OCI-LY3 (cell line): Measurements from ENCODE around the gene JMJD8.

Experiments used
- EZH2phosphoT487 ChIP-seq: fragments of 200-600 bp; shearing (Covaris generic); IDR thresholded peaks from 2 replicates; pipeline ENCODE4 v1.6.1; 2018; ENCODE audit warnings: antibody characterized with exemption, mixed run types, low read depth
- TF ChIP-seq, protein P1 (sequence below): fragments of 200-600, 300-600 bp; sonication (generic); IDR thresholded peaks from 2 replicates; pipeline ENCODE4 v1.5.1; 2014; ENCODE audit warnings: antibody characterized with exemption, low read length, low read depth

DNA sequence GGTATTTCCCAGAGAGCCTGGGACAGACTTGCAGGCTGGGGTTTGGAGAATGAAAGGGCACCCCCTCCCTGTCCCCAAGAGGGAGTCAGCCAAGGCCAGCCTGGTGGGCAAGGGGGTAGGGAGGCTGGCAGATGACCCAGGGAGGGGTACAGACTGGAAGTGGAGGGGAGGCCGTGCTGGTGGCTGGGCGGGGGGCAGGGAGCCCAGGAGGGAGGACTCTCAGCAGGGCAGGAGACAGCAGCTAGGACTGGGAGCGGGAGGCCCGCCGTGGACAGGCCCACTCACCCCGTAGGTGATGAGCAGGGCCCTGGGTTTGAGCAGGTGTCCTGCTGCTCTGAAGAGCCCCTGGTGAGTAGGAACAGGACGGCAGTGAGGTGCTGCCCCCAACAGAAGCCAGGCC is 49.1 kb downstream of the JMJD8 start:
- TF ChIP-seq, protein P1, sequence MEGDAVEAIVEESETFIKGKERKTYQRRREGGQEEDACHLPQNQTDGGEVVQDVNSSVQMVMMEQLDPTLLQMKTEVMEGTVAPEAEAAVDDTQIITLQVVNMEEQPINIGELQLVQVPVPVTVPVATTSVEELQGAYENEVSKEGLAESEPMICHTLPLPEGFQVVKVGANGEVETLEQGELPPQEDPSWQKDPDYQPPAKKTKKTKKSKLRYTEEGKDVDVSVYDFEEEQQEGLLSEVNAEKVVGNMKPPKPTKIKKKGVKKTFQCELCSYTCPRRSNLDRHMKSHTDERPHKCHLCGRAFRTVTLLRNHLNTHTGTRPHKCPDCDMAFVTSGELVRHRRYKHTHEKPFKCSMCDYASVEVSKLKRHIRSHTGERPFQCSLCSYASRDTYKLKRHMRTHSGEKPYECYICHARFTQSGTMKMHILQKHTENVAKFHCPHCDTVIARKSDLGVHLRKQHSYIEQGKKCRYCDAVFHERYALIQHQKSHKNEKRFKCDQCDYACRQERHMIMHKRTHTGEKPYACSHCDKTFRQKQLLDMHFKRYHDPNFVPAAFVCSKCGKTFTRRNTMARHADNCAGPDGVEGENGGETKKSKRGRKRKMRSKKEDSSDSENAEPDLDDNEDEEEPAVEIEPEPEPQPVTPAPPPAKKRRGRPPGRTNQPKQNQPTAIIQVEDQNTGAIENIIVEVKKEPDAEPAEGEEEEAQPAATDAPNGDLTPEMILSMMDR: no peak
- no peak for TF ChIP-seq EZH2phosphoT487
